Tibial nerve (tissue), 4 donors: ENCODE data around the gene FN3KRP. TPM values are rescaled to one million over a fixed set of nuclear protein-coding genes. Genes with fewer than 3 reads are reported as not detected.

ENCODE experiments used
- DNase-seq, 2 donors: peaks; one replicate each; pipeline ENCODE4 v3.0.0-alpha.2; 2019; ENCODE audit warnings: low spot score in 2 of 2
- H3K27ac ChIP-seq, 4 donors: fragments of 200-600 bp; sonication (generic) in 3 of 4; one replicate each; pipeline ENCODE4 v1.5.1; 2017 to 2019; ENCODE audit warnings: mild to moderate bottlenecking in 1 of 4
- H3K27me3 ChIP-seq, 2 donors: fragments of 200-600 bp; sonication (generic) in 1 of 2; one replicate each; pipeline versions ENCODE4 v1.5.1 to v1.6.0; 2017 to 2019
- H3K36me3 ChIP-seq, 3 donors: fragments of 200-600 bp; sonication (generic); one replicate each; pipeline ENCODE4 v1.5.1; 2018 to 2019
- H3K4me1 ChIP-seq, 4 donors: fragments of 200-600 bp; sonication (generic) in 3 of 4; one replicate each; pipeline ENCODE4 v1.5.1; 2017 to 2019
- H3K4me3 ChIP-seq, 4 donors: fragments of 200-600 bp; sonication (generic) in 3 of 4; one replicate each; pipeline ENCODE4 v1.5.1; 2017 to 2019; ENCODE audit warnings: mild to moderate bottlenecking in 1 of 4, moderate library complexity in 1 of 4
- H3K9me3 ChIP-seq, 4 donors: fragments of 200-600 bp; sonication (generic) in 3 of 4; one replicate each; pipeline ENCODE4 v1.5.1; 2017 to 2019
- CTCF ChIP-seq, 5 experiments: fragments of 200-600 bp in 3 of 5; fragments of 450-650 bp in 2 of 5; sonication (generic) in 3 of 5; IDR thresholded peaks; one replicate each; pipeline ENCODE4 v1.5.1; 2016 to 2019; ENCODE audit warnings: antibody characterized with exemption in 5 of 5, mild to moderate bottlenecking in 3 of 5, moderate library complexity in 2 of 5
- EP300 ChIP-seq, 2 donors: sonication (generic); formaldehyde crosslinking; IDR thresholded peaks; one replicate each; pipeline ENCODE4 v1.6.1; 2017; ENCODE audit warnings: antibody characterized with exemption in 2 of 2, mild to moderate bottlenecking in 1 of 2
- POLR2A ChIP-seq, 2 donors: fragments of 450-650 bp; IDR thresholded peaks; one replicate each; pipeline ENCODE4 v1.6.1; 2017; ENCODE audit warnings: antibody characterized with exemption in 2 of 2, mild to moderate bottlenecking in 2 of 2, moderate library complexity in 2 of 2
- WGBS, 2 donors: methylation state at CpG; one replicate each; pipeline ENCODE4 v1.1.5; 2018; 5-methylcytosine and 5-hydroxymethylcytosine counted together
- total RNA-seq, 4 donors: library from RNA; depleted of rRNA; stranded (reverse); fragments of >200 nt; gene quantifications; one replicate each; pipeline ENCODE4 v1.1.0, GENCODE V29; 2016

Gene FN3KRP
- total RNA-seq, 4 donors from 2014 or later, result 17.4 to 22.5 (median 21.0) TPM

GRCh38 chr17:82723169-82723807 is 6.8 kb downstream of the FN3KRP start:
- H3K36me3 ChIP-seq, result peaks cover 2 to 98% (median 6%) of the 10 kb centered on the region in 3 donors

GRCh38 chr17:82726427-82726826 is 9.9 kb downstream of the FN3KRP start:
- H3K27ac ChIP-seq, result no peak overlapping the region
- WGBS, 2 donors, result 95 to 99% methylated on average over 5 to 10 of the region's 10 CpGs
- peaks cover 0 to 97% (median 6%) of the 10 kb centered on the region in 3 donors for H3K36me3 ChIP-seq
- no peaks in the 10 kb centered on the region for H3K9me3 ChIP-seq
- H3K27me3 ChIP-seq, result no peaks in the 10 kb centered on the region
- DNase-seq, result no peak
- no peak overlapping the region for H3K4me3 ChIP-seq
- no peaks in the 10 kb centered on the region for H3K4me1 ChIP-seq
- no peak for TF ChIP-seq POLR2A (IDR thresholded peaks at IDR 0.05)
- TF ChIP-seq CTCF (IDR thresholded peaks at IDR 0.05), result no peak
- TF ChIP-seq EP300 (IDR thresholded peaks at IDR 0.05), result no peak

More at GRCh38 chr17:82723169-82723807, 6.8 kb downstream of the FN3KRP start:
- Histone ChIP-seq H3K4me1 (peaks cover 0 to 4% (median 0%) of the 10 kb centered on the region in 4 donors), H3K27me3 (no peaks in the 10 kb centered on the region), H3K9me3 (no peaks in the 10 kb centered on the region), H3K27ac (no peak overlapping the region), H3K4me3 (no peak overlapping the region)
- TF ChIP-seq CTCF (IDR thresholded peaks at IDR 0.05) (no peak), POLR2A (IDR thresholded peaks at IDR 0.05) (no peak), EP300 (IDR thresholded peaks at IDR 0.05) (no peak)
- no peak for DNase-seq
- WGBS, 2 donors, result 86 to 88% methylated on average over 26 of the region's 26 CpGs

GRCh38 chr17:82729479-82730260 is 13.2 kb downstream of the FN3KRP start:
- Histone ChIP-seq H3K27me3 (no peaks in the 10 kb centered on the region), H3K36me3 (peaks cover 0 to 88% (median 10%) of the 10 kb centered on the region in 3 donors), H3K27ac (no peak overlapping the region), H3K4me1 (peaks cover 0 to 4% (median 1%) of the 10 kb centered on the region in 4 donors), H3K9me3 (peaks cover 0 to 8% (median 0%) of the 10 kb centered on the region in 4 donors), H3K4me3 (no peak overlapping the region)
- DNase-seq, result no peak
- WGBS, 2 donors, result 86 to 90% methylated on average over 47 of the region's 48 CpGs
- TF ChIP-seq CTCF (IDR thresholded peaks at IDR 0.05), result no peak

GRCh38 chr17:82732118-82732743 is 15.7 kb downstream of the FN3KRP start:
- peaks cover 0 to 64% (median 5%) of the 10 kb centered on the region in 3 donors for H3K36me3 ChIP-seq
- no peak for TF ChIP-seq EP300 (IDR thresholded peaks at IDR 0.05)
- no peak for TF ChIP-seq POLR2A (IDR thresholded peaks at IDR 0.05)
- TF ChIP-seq CTCF (IDR thresholded peaks at IDR 0.05), result no peak
- no peak overlapping the region for H3K27ac ChIP-seq
- no peaks in the 10 kb centered on the region for H3K27me3 ChIP-seq
- peaks cover 0 to 8% (median 0%) of the 10 kb centered on the region in 4 donors for H3K9me3 ChIP-seq
- peaks cover 0 to 24% (median 14%) of the 10 kb centered on the region in 4 donors for H3K4me1 ChIP-seq
- DNase-seq, result no peak
- H3K4me3 ChIP-seq, result no peak overlapping the region
- 89 to 92% methylated on average over 12 to 13 of the region's 13 CpGs for WGBS, 2 donors
